MCF 10A (cell line): Measurements from ENCODE around the gene ABHD17B. TPM values are rescaled to one million over a fixed set of nuclear protein-coding genes. Genes with fewer than 3 reads are reported as not detected.

Experiments
- BruUV-seq: library from RNA; stranded (reverse); fragments of 400-500 nt; replicated peaks from 2 replicates; lab custom pipeline; 2021; lab: Mats Ljungman, UMichigan
- CTCF ChIA-PET: fragments of 300-600 bp; sonication (Branson Sonifier 250); formaldehyde crosslinking; extraction: SDS; loops from one replicate; lab custom pipeline; 2021; ENCODE audit warnings: antibody characterized with exemption, inconsistent platforms; lab: Yijun Ruan, JAX
- POLR2A ChIA-PET: fragments of 300-600, 350-650 bp; sonication (Branson Sonifier 250); formaldehyde crosslinking; extraction: SDS; loops from one replicate; lab custom pipeline; 2020; ENCODE audit warnings: antibody characterized with exemption, inconsistent platforms; lab: Yijun Ruan, JAX
- DNase-seq: peaks from one replicate; pipeline ENCODE4 v3.0.0-alpha.2; 2018; ENCODE audit not compliant: unreplicated experiment
- H3K27ac Mint-ChIP-seq: one replicate; pipeline ENCODE4 v1.8.0; 2022; ENCODE audit warnings: mild to moderate bottlenecking, low read depth, mixed read lengths; ENCODE audit not compliant: unreplicated experiment
- H3K27me3 Mint-ChIP-seq: one replicate; pipeline ENCODE4 v1.8.0; 2022; ENCODE audit warnings: mixed read lengths; ENCODE audit not compliant: insufficient read depth, unreplicated experiment
- H3K36me3 Mint-ChIP-seq: one replicate; pipeline ENCODE4 v1.8.0; 2022; ENCODE audit warnings: mild to moderate bottlenecking, moderate library complexity, mixed read lengths; ENCODE audit not compliant: insufficient read depth, unreplicated experiment
- H3K4me1 Mint-ChIP-seq: one replicate; pipeline ENCODE4 v1.8.0; 2022; ENCODE audit warnings: mixed read lengths; ENCODE audit not compliant: insufficient read depth, unreplicated experiment
- H3K4me3 Mint-ChIP-seq: one replicate; pipeline ENCODE4 v1.8.0; 2022; ENCODE audit warnings: mild to moderate bottlenecking, moderate library complexity, mixed read lengths; ENCODE audit not compliant: unreplicated experiment
- H3K9me3 Mint-ChIP-seq: one replicate; pipeline ENCODE4 v1.8.0; 2022; ENCODE audit warnings: mixed read lengths; ENCODE audit not compliant: unreplicated experiment
- CTCF ChIP-seq: fragments of 200-600 bp; IDR thresholded peaks from one replicate; pipeline ENCODE4 v1.8.0; 2022; ENCODE audit warnings: antibody characterized with exemption, mild to moderate bottlenecking; ENCODE audit not compliant: unreplicated experiment
- intact Hi-C: fragments of 100-400 bp; cut with micrococcal nuclease; formaldehyde crosslinking; loops from 2 replicates; pipeline ENCODE4 v1.14.1; 2022
- total RNA-seq: library from RNA; stranded (reverse); gene quantifications from 2 replicates; pipeline ENCODE4 v1.2.3, GENCODE V29; 2022

ABHD17B gene
- total RNA-seq, 1 experiment from 2014 or later = 10.5 TPM

- intact Hi-C loops = no loop called here
- no peak for TF ChIP-seq CTCF
- H3K27me3 Mint-ChIP-seq = no peaks in the 10 kb centered on the region
- CTCF ChIA-PET = no interaction called here
- H3K36me3 Mint-ChIP-seq = peaks cover 4% of the 10 kb centered on the region
- DNase-seq = peak; percentile 4
- peaks cover 5% of the 10 kb centered on the region for H3K4me1 Mint-ChIP-seq
- POLR2A ChIA-PET = no interaction called here
- no peak overlapping the region for H3K27ac Mint-ChIP-seq
- no peak overlapping the region for H3K4me3 Mint-ChIP-seq
- no TSS peak for BruUV-seq
- peaks cover 7% of the 10 kb centered on the region for H3K9me3 Mint-ChIP-seq
These were observed 51.1 kb downstream of the ABHD17B start for GRCh38 chr9:71859939-71860338.

- no peaks in the 10 kb centered on the region for H3K4me1 Mint-ChIP-seq
- no peak overlapping the region for H3K27ac Mint-ChIP-seq
- H3K9me3 Mint-ChIP-seq = peaks cover 7% of the 10 kb centered on the region
- no TSS peak for BruUV-seq
- intact Hi-C loops = no loop called here
- no peak for DNase-seq
- H3K27me3 Mint-ChIP-seq = no peaks in the 10 kb centered on the region
- POLR2A ChIA-PET = no interaction called here
- no peak overlapping the region for H3K4me3 Mint-ChIP-seq
- CTCF ChIA-PET = no interaction called here
- TF ChIP-seq CTCF = no peak
- H3K36me3 Mint-ChIP-seq = peaks cover 4% of the 10 kb centered on the region
These were observed 52.2 kb downstream of the ABHD17B start for GRCh38 chr9:71858812-71859211.

- Mint-ChIP-seq H3K4me3 (no peak overlapping the region), H3K4me1 (no peaks in the 10 kb centered on the region), H3K27me3 (no peaks in the 10 kb centered on the region), H3K36me3 (peaks cover 4% of the 10 kb centered on the region), H3K9me3 (peaks cover 7% of the 10 kb centered on the region), H3K27ac (no peak overlapping the region)
- intact Hi-C loops = no loop called here
- CTCF ChIA-PET = interaction anchor here (1.1 kb wide), 1 partner anchor 168 kb away, joined by 4 read pairs; no protein-coding TSS in a partner anchor
- TF ChIP-seq CTCF = no peak
- POLR2A ChIA-PET = no interaction called here
- DNase-seq = no peak
- no TSS peak for BruUV-seq
These were observed 52.7 kb downstream of the ABHD17B start for GRCh38 chr9:71858102-71858798.

- Mint-ChIP-seq H3K4me1 (no peaks in the 10 kb centered on the region), H3K36me3 (peaks cover 4% of the 10 kb centered on the region), H3K27ac (no peak overlapping the region), H3K27me3 (no peaks in the 10 kb centered on the region), H3K9me3 (peaks cover 7% of the 10 kb centered on the region), H3K4me3 (no peak overlapping the region)
- BruUV-seq = no TSS peak
- ChIA-PET CTCF (interaction anchor here (0.7 to 1.3 kb wide), 4 partner anchors 38 to 493 kb away, joined by 3 to 4 read pairs (median 4); no protein-coding TSS in a partner anchor), POLR2A (no interaction called here)
- no peak for TF ChIP-seq CTCF
- DNase-seq = no peak
- intact Hi-C loops = no loop called here
These were observed 53.8 kb downstream of the ABHD17B start for GRCh38 chr9:71857159-71857558.
